ENCODE results near the gene AGPAT2.

Gene AGPAT2

GRCh38 chr9:136686794-136687711 lies at the start of gene AGPAT2:
Gene AGPAT2, minus strand, starts transcription at chr9:136687457. Its CDS starts 100 bp downstream, at chr9:136687357.
- DNase-seq: peak in 1 of 2 experiments; percentile 68

GRCh38 chr9:136735812-136736480 lies 48.7 kb upstream of the AGPAT2 start:
- DNase-seq: no peak

GRCh38 chr9:136734837-136735496 lies 47.7 kb upstream of the AGPAT2 start:
- no peak for DNase-seq

- DNase-seq: no peak
Observed at GRCh38 chr9:136733611-136734010, 46.4 kb upstream of the AGPAT2 start.

- no peak for DNase-seq
Observed at GRCh38 chr9:136732444-136733178, 45.4 kb upstream of the AGPAT2 start.

- DNase-seq: no peak
Observed at GRCh38 chr9:136729926-136730325, 42.7 kb upstream of the AGPAT2 start.

GRCh38 chr9:136729144-136729543 lies 41.9 kb upstream of the AGPAT2 start:
- peak in 1 of 2 experiments; percentile 60 for DNase-seq

GRCh38 chr9:136728548-136729123 lies 41.4 kb upstream of the AGPAT2 start:
- peak in 1 of 2 experiments; percentile 60 for DNase-seq

GRCh38 chr9:136728080-136728547 lies 40.9 kb upstream of the AGPAT2 start:
- peak; percentile 44 to 83 for DNase-seq

GRCh38 chr9:136726631-136727191 lies 39.5 kb upstream of the AGPAT2 start:
- no peak for DNase-seq

GRCh38 chr9:136726118-136726517 lies 38.9 kb upstream of the AGPAT2 start:
- DNase-seq: no peak

GRCh38 chr9:136725612-136726011 lies 38.4 kb upstream of the AGPAT2 start:
- no peak for DNase-seq

GRCh38 chr9:136724772-136725171 lies 37.5 kb upstream of the AGPAT2 start:
- no peak for DNase-seq

GRCh38 chr9:136723989-136724388 lies 36.7 kb upstream of the AGPAT2 start:
- DNase-seq: no peak

GRCh38 chr9:136723362-136723976 lies 36.2 kb upstream of the AGPAT2 start:
- no peak for DNase-seq

- no peak for DNase-seq
Observed at GRCh38 chr9:136722969-136723356, 35.7 kb upstream of the AGPAT2 start.

GRCh38 chr9:136722093-136722968 lies 35.1 kb upstream of the AGPAT2 start:
- no peak for DNase-seq

- DNase-seq: no peak
Observed at GRCh38 chr9:136721339-136722092, 34.3 kb upstream of the AGPAT2 start.

GRCh38 chr9:136720898-136721338 lies 33.7 kb upstream of the AGPAT2 start:
- DNase-seq: no peak
